Bronchial epithelial cell (primary cell): ENCODE data around the gene HEG1. TPM values are rescaled to one million over a fixed set of nuclear protein-coding genes. Genes with fewer than 3 reads are reported as not detected.
A peak's percentile ranks its signal among the peaks of the same experiment; 100 is the strongest.

Source experiments
- DNase-seq: peaks from one replicate; pipeline ENCODE4 v3.0.0-alpha.2; 2010; ENCODE audit warnings: low read depth
- FAIRE-seq: peaks from 2 replicates; lab custom pipeline; 2011; peaks lifted over from hg19 to GRCh38; lab: Jason Lieb, UNC
- H3K27me3 ChIP-seq: 2 replicates; pipeline ENCODE4 v1.5.1; 2011; ENCODE audit warnings: low read length; ENCODE audit not compliant: control insufficient read depth, insufficient read depth
- H3K36me3 ChIP-seq: 2 replicates; pipeline ENCODE4 v1.5.1; 2011; ENCODE audit warnings: low read length; ENCODE audit not compliant: control insufficient read depth, insufficient read depth
- H3K4me3 ChIP-seq: 2 replicates; pipeline ENCODE4 v1.5.1; 2011; ENCODE audit warnings: mild to moderate bottlenecking, low read depth, low read length, control low read depth
- CTCF ChIP-seq: IDR thresholded peaks from 2 replicates; pipeline ENCODE4 v1.5.1; 2011; ENCODE audit warnings: mild to moderate bottlenecking, moderate library complexity, low read length, control low read depth, inconsistent platforms; ENCODE audit not compliant: insufficient read depth, severe bottlenecking
- total RNA-seq: library from RNA; depleted of rRNA; stranded (reverse); fragments of >200 nt; gene quantifications from 2 replicates; pipeline ENCODE4 v1.2.1, GENCODE V29; 2014

Gene HEG1
- total RNA-seq, 1 donor from 2014 or later, result 7.1 TPM

GRCh38 chr3:125068265-125068664 lies 12.5 kb upstream of the HEG1 start:
- TF ChIP-seq CTCF, result no peak
- Histone ChIP-seq H3K27me3 (no peaks in the 10 kb centered on the region), H3K4me3 (no peak overlapping the region), H3K36me3 (no peaks in the 10 kb centered on the region)
- no peak for FAIRE-seq
- DNase-seq, result no peak

GRCh38 chr3:125067225-125067624 lies 11.4 kb upstream of the HEG1 start:
- FAIRE-seq, result no peak
- no peaks in the 10 kb centered on the region for H3K27me3 ChIP-seq
- peak; percentile 64 for DNase-seq

GRCh38 chr3:125062904-125063618 lies 7.3 kb upstream of the HEG1 start:
- no peak for TF ChIP-seq CTCF
- no peak overlapping the region for H3K4me3 ChIP-seq
- FAIRE-seq, result no peak

More at GRCh38 chr3:125067225-125067624, 11.4 kb upstream of the HEG1 start:
- Histone ChIP-seq H3K36me3 (no peaks in the 10 kb centered on the region), H3K4me3 (no peak overlapping the region)
- TF ChIP-seq CTCF, result no peak

GRCh38 chr3:125061646-125062045 lies 5.8 kb upstream of the HEG1 start:
- Histone ChIP-seq H3K27me3 (no peaks in the 10 kb centered on the region), H3K4me3 (no peak overlapping the region), H3K36me3 (no peaks in the 10 kb centered on the region)
- no peak for FAIRE-seq
- no peak for DNase-seq
- TF ChIP-seq CTCF, result no peak

More at GRCh38 chr3:125062904-125063618, 7.3 kb upstream of the HEG1 start:
- Histone ChIP-seq H3K27me3 (no peaks in the 10 kb centered on the region), H3K36me3 (no peaks in the 10 kb centered on the region)
- DNase-seq, result peak; percentile 88

GRCh38 chr3:125061170-125061569 lies 5.4 kb upstream of the HEG1 start:
- H3K27me3 ChIP-seq, result no peaks in the 10 kb centered on the region
- no peaks in the 10 kb centered on the region for H3K36me3 ChIP-seq
- TF ChIP-seq CTCF, result no peak
- H3K4me3 ChIP-seq, result no peak overlapping the region
- DNase-seq (no peak), FAIRE-seq (no peak)
